ENCODE results near the gene VCAN.

DNA sequence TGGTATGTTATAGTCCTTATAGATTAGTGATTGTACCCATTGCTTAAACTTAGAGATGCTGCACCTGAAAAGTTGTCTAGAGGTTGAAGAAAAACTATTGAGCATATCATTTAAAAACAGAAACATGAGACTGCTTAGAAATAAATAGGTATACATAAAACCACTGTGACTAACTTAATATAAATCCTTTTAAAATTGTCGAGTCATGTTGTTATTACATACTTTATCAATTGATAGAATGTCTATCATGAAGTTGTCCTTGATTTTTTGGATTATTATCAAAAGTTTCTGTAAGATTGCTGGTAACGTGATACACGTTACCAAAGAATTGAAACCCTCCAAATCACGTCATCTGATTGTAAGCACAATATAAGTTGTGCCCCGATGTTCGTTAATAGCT, 35.3 kb upstream of the VCAN start:
- TF ChIP-seq POLR2A (IDR thresholded peaks at IDR 0.05) = no peak
- TF ChIP-seq CTCF (IDR thresholded peaks at IDR 0.05) = no peak
